NT2/D1 (cell line): ENCODE data around the gene FOXO6.

Experiments used
- YY1 ChIP-seq: IDR thresholded peaks from 2 replicates; pipeline ENCODE4 v1.6.1; 2011; ENCODE audit not compliant: insufficient read length, insufficient read depth
- ZNF274 ChIP-seq: IDR thresholded peaks from 2 replicates; pipeline ENCODE4 v1.6.1; 2011; ENCODE audit warnings: mild to moderate bottlenecking, low read depth, low read length

GRCh38 chr1:41327383-41327999 is 33.7 kb upstream of the FOXO6 start:
- TF ChIP-seq YY1 (no peak), ZNF274 (no peak)
